Urinary bladder (tissue), 4 donors: ENCODE measurements around the gene PHAF1. TPM values are rescaled to one million over a fixed set of nuclear protein-coding genes. Genes with fewer than 3 reads are reported as not detected.
"Not testable (repeated sequence)": the region's sequence is repeated elsewhere in the genome, so short reads cannot be mapped to it uniquely, and the experiment has no call there.

Experiments
- DNase-seq: peaks from one replicate; pipeline ENCODE4 v3.0.0-alpha.2; 2015; ENCODE audit errors: extremely low spot score
- H3K27ac ChIP-seq: one replicate; pipeline ENCODE4 v1.5.1; 2013; ENCODE audit warnings: low read depth, mild to moderate bottlenecking, moderate library complexity
- H3K36me3 ChIP-seq: one replicate; pipeline ENCODE4 v1.6.1; 2013; ENCODE audit warnings: mild to moderate bottlenecking, moderate library complexity; ENCODE audit not compliant: insufficient read depth
- H3K4me1 ChIP-seq: one replicate; pipeline ENCODE4 v1.6.1; 2013; ENCODE audit warnings: mild to moderate bottlenecking, moderate library complexity; ENCODE audit not compliant: insufficient read depth
- H3K4me3 ChIP-seq: one replicate; pipeline ENCODE4 v1.5.1; 2013; ENCODE audit warnings: low read depth, low read length
- WGBS: extraction: QIAGEN DNeasy Blood & Tissue Kit; methylation state at CpG from one replicate; pipeline ENCODE4 v1.1.7; 2013; 5-methylcytosine and 5-hydroxymethylcytosine counted together
- polyA plus RNA-seq: library from polyadenylated mRNA; stranded (reverse); fragments of 200-250 nt; gene quantifications from one replicate; pipeline ENCODE4 v1.2.3, GENCODE V29; 2013
- total RNA-seq: library from RNA; depleted of rRNA; stranded (reverse); fragments of >200 nt; gene quantifications from one replicate; pipeline ENCODE4 v1.2.3, GENCODE V29; 2014
- donor health status: healthy with polysubstance abuse.
- donor health status: healthy.

The PHAF1 gene
- total and polyA plus RNA-seq, 2 donors: 11.0 to 22.8 TPM

- H3K36me3 ChIP-seq: no peaks in the 10 kb centered on the region
- 72% methylated on average over 2 of the region's 2 CpGs for WGBS
Observed at GRCh38 chr16:67114793-67115192, 5.1 kb downstream of the PHAF1 start.

GRCh38 chr16:67115639-67116038, 5.9 kb downstream of the PHAF1 start:
- 84% methylated on average over 7 of the region's 7 CpGs for WGBS
- no peak overlapping the region for H3K27ac ChIP-seq
- H3K4me1 ChIP-seq: no peaks in the 10 kb centered on the region
- H3K36me3 ChIP-seq: peaks cover 3% of the 10 kb centered on the region
- DNase-seq: no peak
- no peak overlapping the region for H3K4me3 ChIP-seq

More at GRCh38 chr16:67114793-67115192, 5.1 kb downstream of the PHAF1 start:
- H3K27ac ChIP-seq: no peak overlapping the region
- H3K4me3 ChIP-seq: no peak overlapping the region
- DNase-seq: no peak
- H3K4me1 ChIP-seq: no peaks in the 10 kb centered on the region

DNA sequence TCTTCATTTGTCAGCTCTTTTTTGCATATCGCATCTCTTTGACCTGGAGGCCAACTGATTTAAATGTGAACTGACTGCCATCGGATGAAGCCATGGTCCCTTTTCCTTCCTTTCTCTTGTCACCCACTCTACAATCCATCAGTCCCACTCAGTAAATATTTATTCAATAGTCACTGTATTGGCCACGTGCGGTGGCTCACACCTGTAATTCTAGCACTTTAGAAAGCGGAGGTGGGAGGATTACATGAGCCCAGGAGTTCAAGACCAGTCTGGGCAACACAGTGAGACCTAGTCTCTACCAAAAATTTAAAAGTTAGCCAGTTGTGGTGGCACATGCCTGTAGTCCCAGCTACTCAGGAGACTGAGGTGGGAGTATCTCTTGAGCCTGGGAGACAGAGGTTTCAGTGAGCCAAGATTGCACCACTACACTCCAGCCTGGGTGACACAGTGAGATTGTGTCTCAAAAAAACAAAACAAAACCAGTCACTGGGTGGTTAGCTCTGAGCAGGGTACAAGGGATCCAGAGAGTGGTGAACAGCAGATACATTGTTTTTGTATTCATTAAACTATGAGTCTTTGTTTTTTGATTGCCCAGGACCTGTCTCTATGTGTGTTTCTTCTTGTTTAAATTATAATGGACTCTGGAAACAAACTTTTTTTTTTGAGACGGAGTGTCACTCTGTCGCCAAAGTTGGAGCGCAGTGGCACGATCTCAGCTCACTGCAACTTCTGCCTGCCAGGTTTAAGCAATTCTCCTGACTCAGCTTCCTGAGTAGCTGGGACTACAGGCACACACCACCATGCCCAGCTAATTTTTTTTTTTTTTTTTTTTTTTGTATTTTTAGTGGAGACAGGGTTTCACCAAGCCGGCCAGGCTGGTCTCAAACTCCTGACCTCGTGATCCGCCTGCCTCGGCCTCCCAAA, 6.9 kb downstream of the PHAF1 start:
- Histone ChIP-seq H3K36me3 (peaks cover 3% of the 10 kb centered on the region), H3K4me1 (no peaks in the 10 kb centered on the region), H3K4me3 (no peak overlapping the region), H3K27ac (no peak overlapping the region)
- DNase-seq: no peak
- WGBS: 86% methylated on average over 13 of the region's 13 CpGs

DNA sequence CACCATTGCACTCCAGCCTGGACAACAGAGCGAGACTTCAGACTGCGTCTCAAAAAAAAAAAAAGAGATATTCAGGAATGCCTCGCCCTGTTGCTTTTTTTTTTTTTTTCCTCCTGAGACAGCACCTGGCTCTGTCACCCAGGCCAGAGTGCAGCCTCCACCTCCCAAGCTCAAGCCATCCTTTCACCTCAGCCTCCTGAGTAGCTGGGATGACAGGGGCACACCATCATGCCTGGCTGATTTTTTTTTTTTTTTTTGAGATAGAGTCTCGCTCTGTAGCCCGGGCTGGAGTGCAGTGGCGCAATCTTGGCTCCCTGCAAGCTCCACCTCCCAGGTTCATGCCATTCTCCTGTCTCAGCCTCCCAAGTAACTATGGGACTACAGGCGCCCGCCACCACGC, 8.0 kb downstream of the PHAF1 start:
- no peak overlapping the region for H3K4me3 ChIP-seq
- no peak overlapping the region for H3K27ac ChIP-seq
- H3K36me3 ChIP-seq: peaks cover 7% of the 10 kb centered on the region
- WGBS: 98% methylated on average over 9 of the region's 9 CpGs
- no peak for DNase-seq
- H3K4me1 ChIP-seq: no peaks in the 10 kb centered on the region

DNA sequence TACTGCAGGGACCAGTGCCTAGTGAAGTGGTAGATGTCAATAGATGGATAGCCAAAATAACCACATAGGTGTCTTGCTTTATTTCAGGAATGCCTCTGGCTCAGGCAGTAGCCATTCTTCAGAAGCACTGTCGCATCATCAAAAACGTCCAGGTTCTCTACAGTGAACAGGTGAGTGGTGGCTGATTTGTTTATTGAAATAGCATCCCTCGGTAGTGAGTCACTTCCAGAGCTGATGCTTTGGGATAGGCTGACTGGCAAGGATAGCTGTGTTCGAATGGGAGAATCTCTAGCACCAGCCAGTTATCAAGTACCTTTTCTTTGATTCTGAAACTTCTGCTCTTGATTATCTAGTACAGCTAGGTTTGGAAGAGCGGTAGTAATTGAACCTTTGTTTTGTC, 10.3 kb downstream of the PHAF1 start:
- Histone ChIP-seq H3K4me3 (no peak overlapping the region), H3K4me1 (no peaks in the 10 kb centered on the region), H3K36me3 (peaks cover 8% of the 10 kb centered on the region), H3K27ac (no peak overlapping the region)
- WGBS: 87% methylated on average over 5 of the region's 5 CpGs
- DNase-seq: no peak

- not testable (repeated sequence) for H3K4me3 ChIP-seq, DNase-seq, H3K36me3 ChIP-seq, H3K4me1 ChIP-seq, H3K27ac ChIP-seq
- 93% methylated on average over 5 of the region's 5 CpGs for WGBS
Observed at GRCh38 chr16:67122799-67123198, 13.1 kb downstream of the PHAF1 start.

DNA sequence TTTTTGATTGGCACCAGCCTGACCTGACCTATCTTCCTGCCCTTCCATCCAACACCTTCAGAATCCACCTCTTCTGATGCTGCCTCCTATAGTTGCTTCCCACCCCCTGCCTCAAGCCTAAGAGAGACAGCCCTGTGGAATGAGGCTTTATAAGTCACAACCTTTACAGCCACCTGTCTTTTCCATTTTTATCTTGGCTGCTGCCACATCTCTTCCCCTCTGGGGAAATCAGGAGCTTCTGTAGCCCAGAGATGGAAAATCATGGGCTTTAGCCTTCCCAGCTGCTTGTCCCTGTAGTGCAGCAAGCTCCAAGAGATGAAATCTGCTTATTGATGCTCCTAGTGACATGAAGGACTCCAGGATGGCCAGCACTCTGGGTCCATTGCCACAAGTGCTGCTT, 18.7 kb downstream of the PHAF1 start:
- Histone ChIP-seq H3K27ac (no peak overlapping the region), H3K36me3 (peaks cover 3% of the 10 kb centered on the region), H3K4me3 (no peak overlapping the region), H3K4me1 (no peaks in the 10 kb centered on the region)
- no peak for DNase-seq

DNA sequence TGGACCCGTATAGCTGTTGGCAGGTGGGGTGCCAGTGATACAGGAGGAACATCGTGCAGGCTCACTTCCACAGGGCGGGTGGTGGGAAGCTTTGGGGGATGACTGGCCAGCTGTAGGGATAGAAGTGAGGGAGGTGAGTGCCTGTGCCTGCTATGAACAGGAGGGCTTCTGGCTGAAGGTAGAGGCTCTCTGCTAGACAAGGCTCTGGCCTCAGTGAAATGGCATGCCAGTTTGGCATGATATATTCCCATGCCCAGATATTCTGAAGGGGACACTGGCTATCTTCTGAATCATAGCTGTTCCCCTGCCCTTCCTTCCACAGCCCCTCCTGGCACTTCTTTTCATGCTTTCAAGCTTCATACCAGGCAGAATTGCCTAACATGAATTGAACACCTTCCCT, 19.1 kb downstream of the PHAF1 start:
- no peak overlapping the region for H3K4me3 ChIP-seq
- no peak for DNase-seq
- H3K27ac ChIP-seq: no peak overlapping the region
- no peaks in the 10 kb centered on the region for H3K4me1 ChIP-seq
- WGBS: 92% methylated on average over 3 of the region's 3 CpGs
- H3K36me3 ChIP-seq: peaks cover 3% of the 10 kb centered on the region

DNA sequence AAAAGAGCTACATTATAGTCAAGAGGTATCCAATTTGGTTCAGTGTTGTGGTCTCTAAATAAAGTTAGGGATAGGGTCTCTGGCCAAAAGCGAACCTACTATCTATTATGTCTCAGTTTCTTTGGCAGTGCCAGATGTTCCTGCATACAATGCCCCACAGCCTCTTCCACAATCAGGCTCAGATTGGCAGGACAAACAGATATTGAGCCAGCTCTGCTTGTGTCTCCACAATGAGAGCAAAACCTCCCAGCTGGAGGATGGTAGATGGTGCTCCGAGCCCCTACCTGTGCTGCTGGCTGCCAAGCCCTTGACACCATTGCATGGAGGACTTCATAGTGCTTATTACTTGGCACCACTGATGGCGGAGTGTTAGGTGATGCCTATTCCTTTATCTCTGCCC, 19.7 kb downstream of the PHAF1 start:
- DNase-seq: no peak
- Histone ChIP-seq H3K4me1 (no peaks in the 10 kb centered on the region), H3K4me3 (no peak overlapping the region), H3K27ac (no peak overlapping the region), H3K36me3 (peaks cover 3% of the 10 kb centered on the region)
- 95% methylated on average over 3 of the region's 3 CpGs for WGBS

- peaks cover 9% of the 10 kb centered on the region for H3K36me3 ChIP-seq
- WGBS: 55% methylated on average over 3 of the region's 3 CpGs
- no peak overlapping the region for H3K27ac ChIP-seq
- H3K4me1 ChIP-seq: no peaks in the 10 kb centered on the region
- no peak for DNase-seq
- H3K4me3 ChIP-seq: no peak overlapping the region
Observed at GRCh38 chr16:67137605-67138004, 27.9 kb downstream of the PHAF1 start.

DNA sequence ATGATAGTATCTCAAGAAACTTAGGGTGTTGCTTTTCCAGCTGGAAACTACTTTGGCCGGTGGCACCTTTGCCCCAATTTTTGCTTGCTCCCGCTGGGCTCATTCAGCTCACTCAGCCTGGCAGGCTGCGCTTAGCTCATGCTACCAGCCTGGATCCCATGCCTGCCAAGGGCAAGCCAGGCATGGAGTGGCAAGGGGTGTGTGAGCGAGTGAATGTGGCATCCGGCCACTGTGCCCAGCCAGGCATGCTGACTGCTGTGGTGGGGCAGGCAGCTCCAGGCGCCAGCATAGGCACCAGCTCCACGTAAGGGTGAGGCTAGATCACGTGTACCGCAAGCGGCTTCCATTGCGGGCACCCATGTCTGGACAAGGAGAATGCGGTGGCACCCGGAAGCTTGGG, 31.6 kb downstream of the PHAF1 start:
- Histone ChIP-seq H3K4me1 (no peaks in the 10 kb centered on the region), H3K4me3 (no peak overlapping the region), H3K27ac (no peak overlapping the region), H3K36me3 (peaks cover 2% of the 10 kb centered on the region)
- no peak for DNase-seq
- WGBS: 97% methylated on average over 13 of the region's 13 CpGs

- H3K4me3 ChIP-seq: no peak overlapping the region
- 88% methylated on average over 9 of the region's 9 CpGs for WGBS
- no peaks in the 10 kb centered on the region for H3K4me1 ChIP-seq
- no peak for DNase-seq
- no peak overlapping the region for H3K27ac ChIP-seq
- peaks cover 2% of the 10 kb centered on the region for H3K36me3 ChIP-seq
Observed at GRCh38 chr16:67142342-67142741, 32.6 kb downstream of the PHAF1 start.

DNA sequence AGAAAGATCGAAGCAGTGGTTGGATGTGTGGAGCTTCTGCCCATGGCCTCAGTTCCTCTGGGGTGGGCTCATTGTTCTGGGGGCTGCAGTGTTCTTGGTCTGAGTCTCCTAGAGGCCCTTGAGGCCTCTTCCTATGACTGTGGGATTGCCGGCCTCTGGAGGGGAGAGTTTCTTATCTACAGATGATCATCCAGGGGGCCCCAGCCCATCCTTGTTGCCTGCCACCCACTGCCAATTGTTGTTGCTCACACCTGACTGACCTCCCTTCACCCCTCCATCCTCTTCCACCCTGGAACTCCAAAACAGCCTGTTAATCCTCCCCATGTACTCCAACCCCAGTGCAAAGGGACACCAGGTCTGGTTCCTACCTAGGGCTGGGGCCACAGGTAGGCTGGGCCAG, 35.2 kb downstream of the PHAF1 start:
- H3K4me3 ChIP-seq: no peak overlapping the region
- 83% methylated on average over 2 of the region's 2 CpGs for WGBS
- H3K4me1 ChIP-seq: no peaks in the 10 kb centered on the region
- DNase-seq: no peak
- H3K36me3 ChIP-seq: no peaks in the 10 kb centered on the region
- no peak overlapping the region for H3K27ac ChIP-seq

- Histone ChIP-seq H3K4me1 (no peaks in the 10 kb centered on the region), H3K36me3 (no peaks in the 10 kb centered on the region), H3K4me3 (no peak overlapping the region), H3K27ac (no peak overlapping the region)
- no peak for DNase-seq
- WGBS: 90% methylated on average over 2 of the region's 2 CpGs
Observed at GRCh38 chr16:67145746-67146145, 36.0 kb downstream of the PHAF1 start.
